OCI-LY1 (cell line): ENCODE data around the gene PARD3.

ENCODE experiments used
- H2AFZ ChIP-seq: fragments of 200-600 bp; sonication (generic), shearing (Covaris generic); 2 replicates; pipeline ENCODE4 v1.6.0; 2014; ENCODE audit warnings: antibody characterized with exemption, mild to moderate bottlenecking, low read length
- H3F3A ChIP-seq: fragments of 200-600 bp; sonication (generic), shearing (Covaris generic); 2 replicates; pipeline ENCODE4 v1.6.0; 2014; ENCODE audit warnings: mild to moderate bottlenecking, antibody characterized with exemption, low read length, moderate library complexity; ENCODE audit not compliant: insufficient read depth
- H3K27ac ChIP-seq: fragments of 200-600 bp; sonication (generic); 2 replicates; pipeline ENCODE4 v1.5.1; 2014; ENCODE audit warnings: low read length, mixed run types, mild to moderate bottlenecking, low read depth; ENCODE audit not compliant: poor library complexity, severe bottlenecking
- H3K27me3 ChIP-seq: fragments of 200-600 bp; sonication (generic); 2 replicates; pipeline ENCODE4 v1.6.0; 2014; ENCODE audit warnings: antibody characterized with exemption, mild to moderate bottlenecking, low read length, moderate library complexity; ENCODE audit not compliant: insufficient read depth
- H3K36me3 ChIP-seq: fragments of 200-600 bp; sonication (generic); 2 replicates; pipeline ENCODE4 v1.6.1; 2014; ENCODE audit warnings: mild to moderate bottlenecking, antibody characterized with exemption, low read length, moderate library complexity, mixed read lengths; ENCODE audit not compliant: insufficient read depth
- H3K4me1 ChIP-seq: fragments of 200-600 bp; sonication (generic); 2 replicates; pipeline ENCODE4 v1.5.1; 2014; ENCODE audit warnings: mild to moderate bottlenecking, low read length, moderate library complexity; ENCODE audit not compliant: insufficient read depth, severe bottlenecking
- H3K4me2 ChIP-seq: fragments of 200-600 bp; sonication (generic), shearing (Covaris generic); 2 replicates; pipeline ENCODE4 v1.6.1; 2014; ENCODE audit warnings: low read length
- H3K4me3 ChIP-seq: fragments of 200-600 bp; sonication (generic); 2 replicates; pipeline ENCODE4 v1.5.1; 2014; ENCODE audit warnings: low read length, low read depth, mild to moderate bottlenecking, mixed read lengths; ENCODE audit not compliant: poor library complexity, severe bottlenecking
- H3K79me2 ChIP-seq: fragments of 200-600 bp; shearing (Covaris generic); 2 replicates; pipeline ENCODE4 v1.6.1; 2016; ENCODE audit warnings: mixed run types, low read length, mixed read lengths; ENCODE audit not compliant: insufficient read depth
- H3K9ac ChIP-seq: fragments of 200-600 bp; sonication (generic), shearing (Covaris generic); 2 replicates; pipeline ENCODE4 v1.6.1; 2014; ENCODE audit warnings: mild to moderate bottlenecking, low read length, mixed read lengths
- H3K9me2 ChIP-seq: fragments of 200-600 bp; sonication (generic), shearing (Covaris generic); 2 replicates; pipeline ENCODE4 v1.6.1; 2014; ENCODE audit warnings: low read depth, mild to moderate bottlenecking, low read length, mixed read lengths
- H3K9me3 ChIP-seq: fragments of 200-600 bp; shearing (Covaris generic); 2 replicates; pipeline ENCODE4 v1.6.1; 2014; ENCODE audit warnings: low read length, mixed read lengths
- H4K20me1 ChIP-seq: fragments of 200-600 bp; sonication (generic), shearing (Covaris generic); 2 replicates; pipeline ENCODE4 v1.6.0; 2016; ENCODE audit warnings: mild to moderate bottlenecking, low read length; ENCODE audit not compliant: insufficient read depth
- EZH2 ChIP-seq: fragments of 200-600 bp; sonication (generic), shearing (Covaris generic); IDR thresholded peaks from 2 replicates; pipeline ENCODE4 v1.8.0; 2017; ENCODE audit warnings: borderline replicate concordance, mixed run types, mild to moderate bottlenecking, antibody characterized with exemption, low read length, moderate library complexity, mixed read lengths
- TF ChIP-seq, protein P1 (sequence below): fragments of 200-600 bp; sonication (generic), shearing (Covaris generic); IDR thresholded peaks from 2 replicates; pipeline ENCODE4 v1.5.1; 2017; ENCODE audit warnings: mild to moderate bottlenecking, antibody characterized with exemption, low read length, moderate library complexity, mixed read lengths

Gene PARD3

DNA sequence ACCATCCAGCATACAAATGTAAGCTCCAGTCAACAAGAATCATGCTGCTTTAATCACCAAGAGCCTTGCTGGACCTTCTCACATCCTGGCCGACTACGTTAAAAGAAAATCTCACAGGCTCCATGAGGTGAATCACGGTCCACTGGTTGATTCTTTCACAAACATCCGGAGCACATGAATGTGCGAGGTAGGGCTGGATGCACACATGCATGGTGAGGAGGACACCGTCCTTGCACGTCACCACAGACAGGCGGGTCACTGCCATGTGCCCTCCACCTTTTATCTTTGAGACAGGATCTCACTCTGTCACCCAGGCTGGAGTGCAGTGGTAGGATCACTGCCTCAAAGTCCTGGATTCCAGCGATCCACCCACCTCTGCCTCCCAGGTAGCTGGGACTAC is 265.1 kb downstream of the PARD3 start:
- H3K27ac ChIP-seq, result no peak overlapping the region
- H3K36me3 ChIP-seq, result no peaks in the 10 kb centered on the region
- peaks cover 4% of the 10 kb centered on the region; the same call in 1 of the 2 replicates for H3K27me3 ChIP-seq
- H3K9ac ChIP-seq, result no peak overlapping the region
- no peaks in the 10 kb centered on the region for H3F3A ChIP-seq
- no peaks in the 10 kb centered on the region for H3K79me2 ChIP-seq
- H3K9me3 ChIP-seq, result no peaks in the 10 kb centered on the region
- no peaks in the 10 kb centered on the region for H3K4me1 ChIP-seq
- TF ChIP-seq EZH2, result no peak
- TF ChIP-seq, protein P1, sequence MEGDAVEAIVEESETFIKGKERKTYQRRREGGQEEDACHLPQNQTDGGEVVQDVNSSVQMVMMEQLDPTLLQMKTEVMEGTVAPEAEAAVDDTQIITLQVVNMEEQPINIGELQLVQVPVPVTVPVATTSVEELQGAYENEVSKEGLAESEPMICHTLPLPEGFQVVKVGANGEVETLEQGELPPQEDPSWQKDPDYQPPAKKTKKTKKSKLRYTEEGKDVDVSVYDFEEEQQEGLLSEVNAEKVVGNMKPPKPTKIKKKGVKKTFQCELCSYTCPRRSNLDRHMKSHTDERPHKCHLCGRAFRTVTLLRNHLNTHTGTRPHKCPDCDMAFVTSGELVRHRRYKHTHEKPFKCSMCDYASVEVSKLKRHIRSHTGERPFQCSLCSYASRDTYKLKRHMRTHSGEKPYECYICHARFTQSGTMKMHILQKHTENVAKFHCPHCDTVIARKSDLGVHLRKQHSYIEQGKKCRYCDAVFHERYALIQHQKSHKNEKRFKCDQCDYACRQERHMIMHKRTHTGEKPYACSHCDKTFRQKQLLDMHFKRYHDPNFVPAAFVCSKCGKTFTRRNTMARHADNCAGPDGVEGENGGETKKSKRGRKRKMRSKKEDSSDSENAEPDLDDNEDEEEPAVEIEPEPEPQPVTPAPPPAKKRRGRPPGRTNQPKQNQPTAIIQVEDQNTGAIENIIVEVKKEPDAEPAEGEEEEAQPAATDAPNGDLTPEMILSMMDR, result no peak
- H3K4me3 ChIP-seq, result no peak overlapping the region
- H4K20me1 ChIP-seq, result no peaks in the 10 kb centered on the region
- no peak overlapping the region for H2AFZ ChIP-seq
- H3K4me2 ChIP-seq, result no peak overlapping the region
- H3K9me2 ChIP-seq, result no peaks in the 10 kb centered on the region

DNA sequence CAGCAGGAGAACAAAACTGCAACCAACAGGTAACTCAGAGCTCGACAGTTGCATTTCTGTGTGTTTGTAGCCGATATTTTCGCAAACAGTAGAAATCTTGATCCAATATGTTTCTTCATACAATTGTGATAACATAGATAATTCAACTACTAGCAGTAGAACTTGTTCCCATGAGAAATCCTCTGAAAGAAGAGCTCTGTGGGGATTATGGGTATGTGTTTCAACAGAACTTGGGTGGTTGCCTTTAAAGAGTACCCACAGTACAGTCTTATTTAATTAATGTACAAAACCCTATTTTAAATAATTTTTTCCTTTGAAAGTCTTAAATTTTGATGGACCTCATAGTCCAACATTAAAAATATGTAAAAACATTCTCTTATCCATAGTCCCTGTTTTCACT is 266.1 kb downstream of the PARD3 start:
- Histone ChIP-seq H3K4me2 (no peak overlapping the region), H3K4me1 (no peaks in the 10 kb centered on the region), H3K27me3 (peaks cover 4% of the 10 kb centered on the region; the same call in 1 of the 2 replicates), H3F3A (no peaks in the 10 kb centered on the region), H3K9me2 (no peaks in the 10 kb centered on the region), H3K4me3 (no peak overlapping the region), H2AFZ (no peak overlapping the region), H4K20me1 (no peaks in the 10 kb centered on the region), H3K9me3 (no peaks in the 10 kb centered on the region), H3K36me3 (no peaks in the 10 kb centered on the region), H3K27ac (no peak overlapping the region), H3K9ac (no peak overlapping the region), H3K79me2 (no peaks in the 10 kb centered on the region)
- no peak for TF ChIP-seq EZH2
- TF ChIP-seq, protein P1, result no peak

DNA sequence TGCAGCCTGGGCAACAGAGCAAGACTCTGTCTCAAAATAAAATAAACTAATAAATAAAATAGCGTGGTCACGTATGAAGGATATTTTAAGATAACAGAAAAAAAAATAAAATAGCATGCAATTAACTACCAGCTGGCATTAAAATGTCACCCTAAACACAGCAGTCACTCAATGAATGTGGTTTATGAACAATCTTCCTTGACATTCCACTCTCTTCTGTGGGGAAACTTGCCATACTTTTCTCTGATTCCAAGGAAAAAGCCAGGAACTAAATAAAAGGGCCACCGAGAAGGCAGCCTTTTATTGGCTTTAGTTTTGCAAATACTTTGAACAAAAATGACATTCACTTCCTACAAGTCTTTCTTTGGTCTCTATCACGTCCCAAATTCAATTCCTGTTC is 266.6 kb downstream of the PARD3 start:
- no peaks in the 10 kb centered on the region for H3K4me1 ChIP-seq
- H3K9me2 ChIP-seq, result no peaks in the 10 kb centered on the region
- H3K27me3 ChIP-seq, result peaks cover 4% of the 10 kb centered on the region; the same call in 1 of the 2 replicates
- no peak overlapping the region for H3K4me2 ChIP-seq
- no peak overlapping the region for H2AFZ ChIP-seq
- no peaks in the 10 kb centered on the region for H3F3A ChIP-seq
- no peaks in the 10 kb centered on the region for H4K20me1 ChIP-seq
- H3K9ac ChIP-seq, result no peak overlapping the region
- H3K79me2 ChIP-seq, result no peaks in the 10 kb centered on the region
- H3K9me3 ChIP-seq, result no peaks in the 10 kb centered on the region
- no peak overlapping the region for H3K4me3 ChIP-seq
- no peak overlapping the region for H3K27ac ChIP-seq
- TF ChIP-seq, protein P1, result no peak
- TF ChIP-seq EZH2, result no peak
- H3K36me3 ChIP-seq, result no peaks in the 10 kb centered on the region
